Transverse colon (tissue), 4 donors: ENCODE measurements around the gene TJAP1.

ENCODE experiments used
- POLR2A ChIP-seq: fragments of 450-650 bp; IDR thresholded peaks from one replicate; pipeline ENCODE4 v1.6.1; 2016; ENCODE audit warnings: antibody characterized with exemption, mild to moderate bottlenecking, moderate library complexity
- POLR2AphosphoS5 ChIP-seq, 3 donors: sonication (generic); formaldehyde crosslinking; IDR thresholded peaks; one replicate each; pipeline ENCODE4 v1.6.1; 2016; ENCODE audit warnings: antibody characterized with exemption in 3 of 3
- TF ChIP-seq, protein P1 (sequence below), 5 experiments: fragments of 200-600 bp in 3 of 5; fragments of 450-650 bp in 2 of 5; sonication (generic) in 3 of 5; IDR thresholded peaks; 1 replicate in 2 of 5; 2 replicates in 3 of 5; pipeline ENCODE4 v1.5.1; 2016 to 2017; ENCODE audit warnings: antibody characterized with exemption in 5 of 5, inconsistent platforms in 3 of 5, mild to moderate bottlenecking in 2 of 5, moderate library complexity in 1 of 5

DNA sequence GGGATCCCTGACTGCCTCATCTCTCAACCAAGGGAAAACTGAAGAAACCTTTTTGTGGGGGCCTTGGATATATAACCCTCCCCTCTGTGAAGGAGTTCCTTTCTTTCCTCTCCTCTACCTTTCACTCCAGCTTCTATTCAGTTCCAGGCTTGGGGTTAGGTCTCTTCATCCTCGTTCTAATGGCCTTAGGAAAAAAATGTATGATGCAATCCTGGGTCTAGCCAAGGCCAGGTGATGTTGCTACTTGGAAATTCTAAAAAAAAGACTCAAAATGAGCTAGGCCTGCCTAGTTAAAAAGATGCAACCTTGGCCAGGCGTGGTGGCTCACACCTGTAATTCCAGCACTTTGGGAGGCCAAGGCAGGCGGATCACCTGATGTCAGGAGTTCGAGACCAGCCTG is 42.4 kb upstream of the TJAP1 start:
- no peak for TF ChIP-seq POLR2A
- TF ChIP-seq, protein P1, sequence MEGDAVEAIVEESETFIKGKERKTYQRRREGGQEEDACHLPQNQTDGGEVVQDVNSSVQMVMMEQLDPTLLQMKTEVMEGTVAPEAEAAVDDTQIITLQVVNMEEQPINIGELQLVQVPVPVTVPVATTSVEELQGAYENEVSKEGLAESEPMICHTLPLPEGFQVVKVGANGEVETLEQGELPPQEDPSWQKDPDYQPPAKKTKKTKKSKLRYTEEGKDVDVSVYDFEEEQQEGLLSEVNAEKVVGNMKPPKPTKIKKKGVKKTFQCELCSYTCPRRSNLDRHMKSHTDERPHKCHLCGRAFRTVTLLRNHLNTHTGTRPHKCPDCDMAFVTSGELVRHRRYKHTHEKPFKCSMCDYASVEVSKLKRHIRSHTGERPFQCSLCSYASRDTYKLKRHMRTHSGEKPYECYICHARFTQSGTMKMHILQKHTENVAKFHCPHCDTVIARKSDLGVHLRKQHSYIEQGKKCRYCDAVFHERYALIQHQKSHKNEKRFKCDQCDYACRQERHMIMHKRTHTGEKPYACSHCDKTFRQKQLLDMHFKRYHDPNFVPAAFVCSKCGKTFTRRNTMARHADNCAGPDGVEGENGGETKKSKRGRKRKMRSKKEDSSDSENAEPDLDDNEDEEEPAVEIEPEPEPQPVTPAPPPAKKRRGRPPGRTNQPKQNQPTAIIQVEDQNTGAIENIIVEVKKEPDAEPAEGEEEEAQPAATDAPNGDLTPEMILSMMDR (IDR thresholded peaks at IDR 0.05) = no peak
- no peak for TF ChIP-seq POLR2AphosphoS5 (IDR thresholded peaks at IDR 0.05)
